LNCAP (cell line): ENCODE data around the gene OPTN.

Experiments
- TF ChIP-seq, protein P1 (sequence below): fragments of 450-650 bp; IDR thresholded peaks from 2 replicates; pipeline ENCODE4 v1.5.1; 2017; ENCODE audit warnings: mild to moderate bottlenecking

OPTN gene

GRCh38 chr10:13161857-13162271 lies 61.9 kb downstream of the OPTN start:
- TF ChIP-seq, protein P1, sequence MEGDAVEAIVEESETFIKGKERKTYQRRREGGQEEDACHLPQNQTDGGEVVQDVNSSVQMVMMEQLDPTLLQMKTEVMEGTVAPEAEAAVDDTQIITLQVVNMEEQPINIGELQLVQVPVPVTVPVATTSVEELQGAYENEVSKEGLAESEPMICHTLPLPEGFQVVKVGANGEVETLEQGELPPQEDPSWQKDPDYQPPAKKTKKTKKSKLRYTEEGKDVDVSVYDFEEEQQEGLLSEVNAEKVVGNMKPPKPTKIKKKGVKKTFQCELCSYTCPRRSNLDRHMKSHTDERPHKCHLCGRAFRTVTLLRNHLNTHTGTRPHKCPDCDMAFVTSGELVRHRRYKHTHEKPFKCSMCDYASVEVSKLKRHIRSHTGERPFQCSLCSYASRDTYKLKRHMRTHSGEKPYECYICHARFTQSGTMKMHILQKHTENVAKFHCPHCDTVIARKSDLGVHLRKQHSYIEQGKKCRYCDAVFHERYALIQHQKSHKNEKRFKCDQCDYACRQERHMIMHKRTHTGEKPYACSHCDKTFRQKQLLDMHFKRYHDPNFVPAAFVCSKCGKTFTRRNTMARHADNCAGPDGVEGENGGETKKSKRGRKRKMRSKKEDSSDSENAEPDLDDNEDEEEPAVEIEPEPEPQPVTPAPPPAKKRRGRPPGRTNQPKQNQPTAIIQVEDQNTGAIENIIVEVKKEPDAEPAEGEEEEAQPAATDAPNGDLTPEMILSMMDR, result no peak

DNA sequence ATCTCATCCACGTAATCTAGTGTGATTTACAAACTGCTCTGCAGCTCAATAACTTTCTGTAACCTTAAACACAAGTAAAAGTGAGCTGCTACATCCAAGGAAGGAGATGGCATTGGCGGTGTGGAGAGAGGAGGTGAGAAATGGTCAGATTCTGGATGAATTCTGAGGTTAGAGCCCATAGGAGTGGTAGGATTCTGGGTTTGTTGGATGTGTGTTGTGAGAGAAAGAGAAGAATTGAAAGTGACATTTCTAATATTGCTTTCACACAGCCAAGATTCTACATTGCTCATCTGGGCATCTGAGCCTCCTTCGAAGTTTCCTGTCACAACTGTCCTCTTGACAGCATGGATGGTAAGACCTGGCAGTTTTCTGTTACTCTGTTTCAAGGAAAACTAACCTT lies 63.9 kb downstream of the OPTN start:
- TF ChIP-seq, protein P1, result no peak

- TF ChIP-seq, protein P1, result no peak
Observed at GRCh38 chr10:13165177-13165576, 65.2 kb downstream of the OPTN start.

GRCh38 chr10:13167568-13167967 lies 67.6 kb downstream of the OPTN start:
- TF ChIP-seq, protein P1, result no peak

DNA sequence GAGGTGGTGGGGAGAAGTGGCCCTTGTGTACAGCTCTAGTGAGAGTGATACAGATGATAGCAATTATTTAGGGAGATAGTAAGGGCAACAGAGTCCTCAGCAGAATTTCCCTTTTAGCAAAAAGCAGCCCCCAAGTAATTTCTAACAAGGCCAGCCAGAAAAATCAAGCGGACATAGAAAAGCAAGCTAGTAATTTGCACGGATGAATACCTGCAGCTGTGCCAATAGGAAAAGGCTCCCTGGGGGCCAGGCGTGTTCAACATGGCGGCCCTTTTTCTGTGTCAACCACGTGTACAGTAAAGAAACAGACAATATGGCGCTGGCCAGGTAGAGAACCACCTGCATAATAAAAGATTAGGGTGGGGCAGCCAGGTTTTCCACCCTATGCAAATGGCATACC lies 68.8 kb downstream of the OPTN start:
- TF ChIP-seq, protein P1, result no peak

- TF ChIP-seq, protein P1, result no peak
Observed at GRCh38 chr10:13173616-13174015, 73.7 kb downstream of the OPTN start.

DNA sequence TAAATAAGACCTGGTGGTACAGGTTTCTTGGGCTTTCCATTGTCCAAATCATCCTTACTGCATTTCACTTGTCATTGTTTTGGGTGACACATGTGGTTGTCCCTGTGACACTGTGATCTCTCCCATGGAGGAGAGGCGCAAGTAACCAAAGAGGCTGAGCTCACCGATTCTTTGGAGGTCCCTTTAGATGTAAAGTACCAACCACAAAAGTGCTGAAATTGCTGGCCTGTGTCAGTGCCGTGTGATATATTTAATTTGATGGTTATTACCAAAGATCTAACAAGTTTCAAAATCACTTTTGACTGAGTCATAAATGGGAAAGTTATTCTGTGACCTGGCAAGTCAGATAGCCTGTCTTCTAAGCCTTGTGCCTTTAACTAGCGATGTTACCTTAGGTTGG lies 80.8 kb downstream of the OPTN start:
- TF ChIP-seq, protein P1, result no peak

DNA sequence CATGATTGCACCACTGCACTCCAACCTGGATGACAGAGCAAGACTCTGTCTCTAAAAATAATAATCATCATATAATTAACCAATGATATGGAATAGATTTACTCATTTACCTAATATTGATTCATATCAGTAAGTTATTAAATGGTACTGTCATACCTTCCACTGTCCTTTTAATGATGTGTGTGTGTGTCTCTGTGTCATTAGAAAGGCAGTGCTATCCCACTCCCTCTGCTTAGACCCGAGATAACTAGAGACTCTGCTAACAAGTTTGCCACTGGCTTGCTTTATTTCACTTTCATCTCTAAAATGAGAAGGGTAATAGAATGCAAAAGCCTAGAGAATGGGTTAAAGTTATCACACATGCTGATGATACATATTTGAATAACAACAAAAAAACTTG lies 82.5 kb downstream of the OPTN start:
- TF ChIP-seq, protein P1, result no peak
